K562 (cell line): ENCODE data around the gene EIF2S1. TPM values are rescaled to one million over a fixed set of nuclear protein-coding genes. Genes with fewer than 3 reads are reported as not detected.

Experiments
- polyA plus RNA-seq, 8 experiments: library from polyadenylated mRNA; depleted of rRNA in 4 of 8; stranded (reverse) in 5 of 8; unstranded in 3 of 8; fragments of >200 nt; fragmentation: Nextera tagmentation in 2 of 8; fragmentation: Illumina TruSeq in 1 of 8; extraction: Ambion mirVana in 2 of 8; extraction: Trizol in 1 of 8; gene quantifications; 2 replicates each; pipeline versions ENCODE4 v1.2.1 to v1.2.3, GENCODE V29; 2011 to 2014; ENCODE audit warnings: inconsistent platforms in 1 of 8, missing spikeins in 1 of 8
- small RNA-seq: library from RNA; depleted of rRNA; stranded (forward); fragments of <200 nt; gene quantifications from one replicate; pipeline ENCODE3, GENCODE V24; 2014
- total RNA-seq, 7 experiments: library from RNA; depleted of rRNA in 6 of 7; stranded (reverse); fragments of >200 nt in 6 of 7; fragmentation: Illumina TruSeq in 2 of 7; extraction: Trizol in 2 of 7; gene quantifications; 2 replicates each; pipeline versions ENCODE4 v1.2.1 to v1.2.3, GENCODE V29; 2011 to 2021; ENCODE audit warnings: low replicate concordance in 1 of 7

The EIF2S1 gene
- total and polyA plus RNA-seq, 9 of the 15 experiments (the other 6 are each of a cell fraction or from before 2014, with no cell fraction given), result 216 to 1,018 (median 332) TPM

Small RNAs within 50 kb of the gene (small RNA-seq; reads per million reads assigned to genes)
- not detected for gene RF00019

Other genes starting within 250 kb of the EIF2S1 start
- gene GARIN2, start 170.9 kb upstream of the EIF2S1 start, total RNA-seq (2014; rRNA removed), result not detected in 2 replicates
- gene GARIN2, start 170.9 kb upstream of the EIF2S1 start, total RNA-seq (2014; rRNA removed; fragmentation: Illumina TruSeq; extraction: Trizol), result not detected in 2 replicates
- gene GARIN2, start 170.9 kb upstream of the EIF2S1 start, total RNA-seq (2015; rRNA removed; fragmentation: Illumina TruSeq; extraction: Trizol), result not detected in 2 replicates
- gene GARIN2, start 170.9 kb upstream of the EIF2S1 start, total RNA-seq (2021), result not detected in 2 replicates
- not detected in 2 replicates for gene GARIN2, start 170.9 kb upstream of the EIF2S1 start, polyA plus RNA-seq (2011; rRNA removed)
- gene GARIN2, start 170.9 kb upstream of the EIF2S1 start, polyA plus RNA-seq (2014; fragmentation: Illumina TruSeq; extraction: Trizol), result 0.19 and 0.50 TPM in 2 replicates
- gene GARIN2, start 170.9 kb upstream of the EIF2S1 start, polyA plus RNA-seq (2014; fragmentation: Nextera tagmentation; extraction: Ambion mirVana), result not detected
- gene GARIN2, start 170.9 kb upstream of the EIF2S1 start, polyA plus RNA-seq (2014; rRNA removed), result not detected in 2 replicates
- gene PALS1, start 118.9 kb upstream of the EIF2S1 start, total RNA-seq (2014; rRNA removed), result 5.3 and 6.4 TPM in 2 replicates
- gene PALS1, start 118.9 kb upstream of the EIF2S1 start, total RNA-seq (2014; rRNA removed; fragmentation: Illumina TruSeq; extraction: Trizol), result 7.2 and 8.6 TPM in 2 replicates
- gene PALS1, start 118.9 kb upstream of the EIF2S1 start, total RNA-seq (2015; rRNA removed; fragmentation: Illumina TruSeq; extraction: Trizol), result 8.3 and 8.9 TPM in 2 replicates
- gene PALS1, start 118.9 kb upstream of the EIF2S1 start, total RNA-seq (2021), result 8.3 and 9.9 TPM in 2 replicates
- 7.3 and 8.6 TPM in 2 replicates for gene PALS1, start 118.9 kb upstream of the EIF2S1 start, polyA plus RNA-seq (2011; rRNA removed)
- gene PALS1, start 118.9 kb upstream of the EIF2S1 start, polyA plus RNA-seq (2014; fragmentation: Illumina TruSeq; extraction: Trizol), result 7.6 and 9.0 TPM in 2 replicates
- 1 to 10 TPM; 4.1 to 4.4 TPM for gene PALS1, start 118.9 kb upstream of the EIF2S1 start, polyA plus RNA-seq (2014; fragmentation: Nextera tagmentation; extraction: Ambion mirVana)
- gene PALS1, start 118.9 kb upstream of the EIF2S1 start, polyA plus RNA-seq (2014; rRNA removed), result 4.1 and 6.3 TPM in 2 replicates
- gene ATP6V1D, start 524 bp upstream of the EIF2S1 start, total RNA-seq (2014; rRNA removed), result 35.5 and 41.2 TPM in 2 replicates
- gene ATP6V1D, start 524 bp upstream of the EIF2S1 start, total RNA-seq (2014; rRNA removed; fragmentation: Illumina TruSeq; extraction: Trizol), result 56.9 and 71.0 TPM in 2 replicates
- gene ATP6V1D, start 524 bp upstream of the EIF2S1 start, total RNA-seq (2015; rRNA removed; fragmentation: Illumina TruSeq; extraction: Trizol), result 57.2 and 60.1 TPM in 2 replicates
- 30.4 and 36.6 TPM in 2 replicates for gene ATP6V1D, start 524 bp upstream of the EIF2S1 start, total RNA-seq (2021)
- 29.5 and 49.6 TPM in 2 replicates for gene ATP6V1D, start 524 bp upstream of the EIF2S1 start, polyA plus RNA-seq (2011; rRNA removed)
- 38.6 and 42.6 TPM in 2 replicates for gene ATP6V1D, start 524 bp upstream of the EIF2S1 start, polyA plus RNA-seq (2014; fragmentation: Illumina TruSeq; extraction: Trizol)
- 10 to 100 TPM; 86.3 to 91.0 TPM for gene ATP6V1D, start 524 bp upstream of the EIF2S1 start, polyA plus RNA-seq (2014; fragmentation: Nextera tagmentation; extraction: Ambion mirVana)
- 35.5 and 50.0 TPM in 2 replicates for gene ATP6V1D, start 524 bp upstream of the EIF2S1 start, polyA plus RNA-seq (2014; rRNA removed)
- gene PLEK2, start 51.8 kb downstream of the EIF2S1 start, total RNA-seq (2014; rRNA removed), result not detected in 2 replicates
- gene PLEK2, start 51.8 kb downstream of the EIF2S1 start, total RNA-seq (2014; rRNA removed; fragmentation: Illumina TruSeq; extraction: Trizol), result not detected in 2 replicates
- not detected in 2 replicates for gene PLEK2, start 51.8 kb downstream of the EIF2S1 start, total RNA-seq (2015; rRNA removed; fragmentation: Illumina TruSeq; extraction: Trizol)
- gene PLEK2, start 51.8 kb downstream of the EIF2S1 start, total RNA-seq (2021), result not detected in 2 replicates
- gene PLEK2, start 51.8 kb downstream of the EIF2S1 start, polyA plus RNA-seq (2011; rRNA removed), result not detected in 2 replicates
- gene PLEK2, start 51.8 kb downstream of the EIF2S1 start, polyA plus RNA-seq (2014; fragmentation: Illumina TruSeq; extraction: Trizol), result not detected in 2 replicates
- not detected for gene PLEK2, start 51.8 kb downstream of the EIF2S1 start, polyA plus RNA-seq (2014; fragmentation: Nextera tagmentation; extraction: Ambion mirVana)
- not detected in 2 replicates for gene PLEK2, start 51.8 kb downstream of the EIF2S1 start, polyA plus RNA-seq (2014; rRNA removed)
- gene TMEM229B, start 128.4 kb downstream of the EIF2S1 start, total RNA-seq (2014; rRNA removed), result not detected in 2 replicates
- gene TMEM229B, start 128.4 kb downstream of the EIF2S1 start, total RNA-seq (2014; rRNA removed; fragmentation: Illumina TruSeq; extraction: Trizol), result not detected in 2 replicates
- not detected in 2 replicates for gene TMEM229B, start 128.4 kb downstream of the EIF2S1 start, total RNA-seq (2015; rRNA removed; fragmentation: Illumina TruSeq; extraction: Trizol)
- gene TMEM229B, start 128.4 kb downstream of the EIF2S1 start, total RNA-seq (2021), result 0.11 TPM in 1 of 2 replicates, not detected in the other
- not detected in 2 replicates for gene TMEM229B, start 128.4 kb downstream of the EIF2S1 start, polyA plus RNA-seq (2011; rRNA removed)
- gene TMEM229B, start 128.4 kb downstream of the EIF2S1 start, polyA plus RNA-seq (2014; fragmentation: Illumina TruSeq; extraction: Trizol), result not detected in 2 replicates
- not detected for gene TMEM229B, start 128.4 kb downstream of the EIF2S1 start, polyA plus RNA-seq (2014; fragmentation: Nextera tagmentation; extraction: Ambion mirVana)
- not detected in 2 replicates for gene TMEM229B, start 128.4 kb downstream of the EIF2S1 start, polyA plus RNA-seq (2014; rRNA removed)
- gene PLEKHH1, start 173.0 kb downstream of the EIF2S1 start, total RNA-seq (2014; rRNA removed), result 2.1 and 2.5 TPM in 2 replicates
- 2.9 and 4.0 TPM in 2 replicates for gene PLEKHH1, start 173.0 kb downstream of the EIF2S1 start, total RNA-seq (2014; rRNA removed; fragmentation: Illumina TruSeq; extraction: Trizol)
- 1.7 and 2.2 TPM in 2 replicates for gene PLEKHH1, start 173.0 kb downstream of the EIF2S1 start, total RNA-seq (2015; rRNA removed; fragmentation: Illumina TruSeq; extraction: Trizol)
- gene PLEKHH1, start 173.0 kb downstream of the EIF2S1 start, total RNA-seq (2021), result 4.3 and 5.7 TPM in 2 replicates
- 3.7 and 6.6 TPM in 2 replicates for gene PLEKHH1, start 173.0 kb downstream of the EIF2S1 start, polyA plus RNA-seq (2011; rRNA removed)
- gene PLEKHH1, start 173.0 kb downstream of the EIF2S1 start, polyA plus RNA-seq (2014; fragmentation: Illumina TruSeq; extraction: Trizol), result 3.6 and 5.1 TPM in 2 replicates
- gene PLEKHH1, start 173.0 kb downstream of the EIF2S1 start, polyA plus RNA-seq (2014; fragmentation: Nextera tagmentation; extraction: Ambion mirVana), result 1 to 10 TPM in 1 of 2 experiments, under 1 TPM in 1; 0.76 to 1.3 TPM
- 5.9 and 6.2 TPM in 2 replicates for gene PLEKHH1, start 173.0 kb downstream of the EIF2S1 start, polyA plus RNA-seq (2014; rRNA removed)
- gene PIGH, start 239.9 kb downstream of the EIF2S1 start, total RNA-seq (2014; rRNA removed), result 21.1 and 33.9 TPM in 2 replicates
- 24.7 and 25.8 TPM in 2 replicates for gene PIGH, start 239.9 kb downstream of the EIF2S1 start, total RNA-seq (2014; rRNA removed; fragmentation: Illumina TruSeq; extraction: Trizol)
- gene PIGH, start 239.9 kb downstream of the EIF2S1 start, total RNA-seq (2015; rRNA removed; fragmentation: Illumina TruSeq; extraction: Trizol), result 20.9 and 22.1 TPM in 2 replicates
- 24.6 and 25.1 TPM in 2 replicates for gene PIGH, start 239.9 kb downstream of the EIF2S1 start, total RNA-seq (2021)
- gene PIGH, start 239.9 kb downstream of the EIF2S1 start, polyA plus RNA-seq (2011; rRNA removed), result 48.1 and 53.4 TPM in 2 replicates
- gene PIGH, start 239.9 kb downstream of the EIF2S1 start, polyA plus RNA-seq (2014; fragmentation: Illumina TruSeq; extraction: Trizol), result 23.3 and 26.6 TPM in 2 replicates
- 10 to 100 TPM; 23.6 to 30.6 TPM for gene PIGH, start 239.9 kb downstream of the EIF2S1 start, polyA plus RNA-seq (2014; fragmentation: Nextera tagmentation; extraction: Ambion mirVana)
- 38.0 and 56.9 TPM in 2 replicates for gene PIGH, start 239.9 kb downstream of the EIF2S1 start, polyA plus RNA-seq (2014; rRNA removed)